Measurements from ENCODE around the gene ATP5MG.

DNA sequence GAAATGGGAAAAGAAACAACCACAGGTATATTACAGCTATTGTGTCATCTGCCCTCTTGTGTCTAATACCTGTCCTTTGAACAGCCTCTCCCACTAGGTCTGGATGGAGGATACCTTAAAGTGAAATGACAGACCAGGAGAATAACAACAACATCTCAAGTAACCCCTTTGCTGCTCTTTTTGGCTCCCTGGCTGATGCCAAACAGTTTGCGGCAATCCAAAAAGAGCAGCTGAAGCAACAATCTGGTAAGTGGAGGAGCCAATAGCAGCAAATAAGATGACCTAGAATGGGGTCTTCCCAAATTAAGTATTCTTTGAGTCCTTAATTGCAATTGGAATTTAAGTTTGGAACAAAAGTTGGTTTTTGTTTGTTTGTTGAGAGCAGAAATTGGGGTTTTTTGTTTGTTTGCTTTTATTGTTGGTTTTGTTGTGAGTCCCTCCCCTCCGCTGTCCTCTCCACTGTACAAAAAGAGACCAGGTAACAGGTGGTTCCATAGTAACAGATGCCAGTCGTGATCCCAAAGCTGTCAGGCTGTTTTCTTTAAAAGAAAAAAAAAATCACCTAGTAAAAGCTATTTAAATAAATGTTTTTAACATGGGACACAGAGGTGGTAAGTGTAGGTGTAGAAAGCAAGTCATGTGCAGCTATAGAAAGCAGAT is 36.3 kb upstream of the ATP5MG start:
- TF ChIP-seq, protein P1, sequence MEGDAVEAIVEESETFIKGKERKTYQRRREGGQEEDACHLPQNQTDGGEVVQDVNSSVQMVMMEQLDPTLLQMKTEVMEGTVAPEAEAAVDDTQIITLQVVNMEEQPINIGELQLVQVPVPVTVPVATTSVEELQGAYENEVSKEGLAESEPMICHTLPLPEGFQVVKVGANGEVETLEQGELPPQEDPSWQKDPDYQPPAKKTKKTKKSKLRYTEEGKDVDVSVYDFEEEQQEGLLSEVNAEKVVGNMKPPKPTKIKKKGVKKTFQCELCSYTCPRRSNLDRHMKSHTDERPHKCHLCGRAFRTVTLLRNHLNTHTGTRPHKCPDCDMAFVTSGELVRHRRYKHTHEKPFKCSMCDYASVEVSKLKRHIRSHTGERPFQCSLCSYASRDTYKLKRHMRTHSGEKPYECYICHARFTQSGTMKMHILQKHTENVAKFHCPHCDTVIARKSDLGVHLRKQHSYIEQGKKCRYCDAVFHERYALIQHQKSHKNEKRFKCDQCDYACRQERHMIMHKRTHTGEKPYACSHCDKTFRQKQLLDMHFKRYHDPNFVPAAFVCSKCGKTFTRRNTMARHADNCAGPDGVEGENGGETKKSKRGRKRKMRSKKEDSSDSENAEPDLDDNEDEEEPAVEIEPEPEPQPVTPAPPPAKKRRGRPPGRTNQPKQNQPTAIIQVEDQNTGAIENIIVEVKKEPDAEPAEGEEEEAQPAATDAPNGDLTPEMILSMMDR (IDR thresholded peaks at IDR 0.05 in 2 of 3, conservative IDR thresholded peaks at IDR 0.05 in 1 of 3; ENCODE audit: control insufficient read depth in 2 of 3, extremely low read depth in 1 of 3, insufficient read depth in 1 of 3, low read depth in 3 of 3, low read length in 3 of 3): no peak
- TF ChIP-seq NR2C2 (IDR thresholded peaks at IDR 0.05; ENCODE audit: borderline replicate concordance, control insufficient read depth, insufficient read length, low read depth): no peak
- TF ChIP-seq ATF7 (IDR thresholded peaks at IDR 0.05; ENCODE audit: low read depth): no peak
- no peak for TF ChIP-seq CHD2 (IDR thresholded peaks at IDR 0.05; ENCODE audit: borderline replicate concordance, low read depth, low read length)
- TF ChIP-seq POLR2A (IDR thresholded peaks at IDR 0.05; ENCODE audit: low read depth, low read length): no peak
- no peak for TF ChIP-seq SMAD1 (IDR thresholded peaks at IDR 0.05; ENCODE audit: low read depth, partially characterized antibody)

Data from GM12878 (cell line).